ENCODE data around the gene FTO. TPM values are rescaled to one million over a fixed set of nuclear protein-coding genes. Genes with fewer than 3 reads are reported as not detected.

Gene FTO
- total and polyA plus RNA-seq, 7 experiments from 2014 or later: 47.2 to 104 (median 58.3) TPM

GRCh38 chr16:53732296-53732929 lies 28.5 kb downstream of the FTO start:
- Mint-ChIP-seq H3K27me3 (no peaks in the 10 kb centered on the region), H3K9me3 (peaks cover 0 to 3% (median 0%) of the 10 kb centered on the region in 11 donors), H3K27ac (no peak overlapping the region), H3K4me1 (peaks cover 0 to 61% (median 46%) of the 10 kb centered on the region in 7 donors), H3K36me3 (peaks cover 4 to 30% (median 4%) of the 10 kb centered on the region in 5 donors), H3K4me3 (no peak overlapping the region)
- CTCF ChIA-PET: no interaction called here
- intact Hi-C loops (cut with micrococcal nuclease): no loop called here
- POLR2A ChIA-PET: no interaction called here
- no peaks in the 10 kb centered on the region for H3K4me1 ChIP-seq (ENCODE audit: control insufficient read depth in 2 of 2, insufficient read depth in 2 of 2, low read length in 2 of 2)
- DNase-seq: no peak
- no peaks in the 10 kb centered on the region for H3K27me3 ChIP-seq (ENCODE audit: control insufficient read depth in 2 of 2, insufficient read depth in 2 of 2, low read length in 2 of 2)
- no peaks in the 10 kb centered on the region for H3K36me3 ChIP-seq (ENCODE audit: control insufficient read depth in 2 of 3, insufficient read depth in 3 of 3, low read length in 3 of 3)
- H3K27ac ChIP-seq (ENCODE audit: low read depth, low read length): no peak overlapping the region
- ATAC-seq: no peak
- H3K4me3 ChIP-seq (ENCODE audit: low read length): no peak overlapping the region
- H3K9me3 ChIP-seq (ENCODE audit: control insufficient read depth in 2 of 3, low read length in 3 of 3): no peaks in the 10 kb centered on the region

- Mint-ChIP-seq H3K4me1 (peaks cover 0 to 54% (median 41%) of the 10 kb centered on the region in 7 donors), H3K36me3 (peaks cover 0 to 17% (median under 1%) of the 10 kb centered on the region in 5 donors), H3K27ac (peak overlapping the region in 1 of 9 donors; percentile 37), H3K27me3 (no peaks in the 10 kb centered on the region), H3K9me3 (peaks cover 0 to 3% (median 0%) of the 10 kb centered on the region in 11 donors), H3K4me3 (no peak overlapping the region)
- Histone ChIP-seq H3K4me3 (ENCODE audit: low read length) (no peak overlapping the region), H3K36me3 (ENCODE audit: control insufficient read depth in 2 of 3, insufficient read depth in 3 of 3, low read length in 3 of 3) (no peaks in the 10 kb centered on the region), H3K4me1 (ENCODE audit: control insufficient read depth in 2 of 2, insufficient read depth in 2 of 2, low read length in 2 of 2) (no peaks in the 10 kb centered on the region), H3K9me3 (ENCODE audit: control insufficient read depth in 2 of 3, low read length in 3 of 3) (no peaks in the 10 kb centered on the region), H3K27me3 (ENCODE audit: control insufficient read depth in 2 of 2, insufficient read depth in 2 of 2, low read length in 2 of 2) (no peaks in the 10 kb centered on the region), H3K27ac (ENCODE audit: low read depth, low read length) (no peak overlapping the region)
- CTCF ChIA-PET: no interaction called here
- DNase-seq (no peak), ATAC-seq (no peak)
- intact Hi-C loops (cut with micrococcal nuclease): no loop called here
- POLR2A ChIA-PET: interaction anchor here (1.0 kb wide), 1 partner anchor 34 kb away, joined by 3 read pairs; no protein-coding TSS in a partner anchor
Measured at GRCh38 chr16:53734908-53735307, 31.0 kb downstream of the FTO start.

GRCh38 chr16:53736297-53736696 lies 32.3 kb downstream of the FTO start:
- Histone ChIP-seq H3K9me3 (ENCODE audit: control insufficient read depth in 2 of 3, low read length in 3 of 3) (no peaks in the 10 kb centered on the region), H3K36me3 (ENCODE audit: control insufficient read depth in 2 of 3, insufficient read depth in 3 of 3, low read length in 3 of 3) (no peaks in the 10 kb centered on the region), H3K4me1 (ENCODE audit: control insufficient read depth in 2 of 2, insufficient read depth in 2 of 2, low read length in 2 of 2) (no peaks in the 10 kb centered on the region), H3K27ac (ENCODE audit: low read depth, low read length) (no peak overlapping the region), H3K4me3 (ENCODE audit: low read length) (no peak overlapping the region), H3K27me3 (ENCODE audit: control insufficient read depth in 2 of 2, insufficient read depth in 2 of 2, low read length in 2 of 2) (no peaks in the 10 kb centered on the region)
- POLR2A ChIA-PET: interaction anchor here (0.6 kb wide), 1 partner anchor 217 kb away, joined by 4 read pairs; no protein-coding TSS in a partner anchor
- Mint-ChIP-seq H3K27me3 (no peaks in the 10 kb centered on the region), H3K4me3 (no peak overlapping the region), H3K27ac (peak overlapping the region in 2 of 9 donors; percentile 24 to 58), H3K4me1 (peaks cover 0 to 51% (median 40%) of the 10 kb centered on the region in 7 donors), H3K36me3 (peaks cover 0 to 21% (median 0%) of the 10 kb centered on the region in 5 donors), H3K9me3 (peaks cover 0 to 3% (median 0%) of the 10 kb centered on the region in 11 donors)
- intact Hi-C loops (cut with micrococcal nuclease): no loop called here
- CTCF ChIA-PET: no interaction called here
- DNase-seq: no peak
- ATAC-seq: no peak

- Histone ChIP-seq H3K27me3 (ENCODE audit: control insufficient read depth in 2 of 2, insufficient read depth in 2 of 2, low read length in 2 of 2) (no peaks in the 10 kb centered on the region), H3K27ac (ENCODE audit: low read depth, low read length) (no peak overlapping the region), H3K4me3 (ENCODE audit: low read length) (no peak overlapping the region), H3K9me3 (ENCODE audit: control insufficient read depth in 2 of 3, low read length in 3 of 3) (no peaks in the 10 kb centered on the region), H3K36me3 (ENCODE audit: control insufficient read depth in 2 of 3, insufficient read depth in 3 of 3, low read length in 3 of 3) (no peaks in the 10 kb centered on the region), H3K4me1 (ENCODE audit: control insufficient read depth in 2 of 2, insufficient read depth in 2 of 2, low read length in 2 of 2) (no peaks in the 10 kb centered on the region)
- Mint-ChIP-seq H3K4me1 (peaks cover 0 to 46% (median 39%) of the 10 kb centered on the region in 7 donors), H3K27ac (no peak overlapping the region), H3K9me3 (peaks cover 0 to 3% (median 0%) of the 10 kb centered on the region in 11 donors), H3K27me3 (no peaks in the 10 kb centered on the region), H3K36me3 (peaks cover 0 to 18% (median 0%) of the 10 kb centered on the region in 5 donors), H3K4me3 (no peak overlapping the region)
- ChIA-PET CTCF (no interaction called here), POLR2A (no interaction called here)
- no peak for DNase-seq
- no peak for ATAC-seq
- intact Hi-C loops (cut with micrococcal nuclease): no loop called here
Measured at GRCh38 chr16:53737552-53737951, 33.6 kb downstream of the FTO start.

- H3K27me3 Mint-ChIP-seq: no peaks in the 10 kb centered on the region
- H3K27ac ChIP-seq (ENCODE audit: low read depth, low read length): no peak overlapping the region
- peaks cover 0 to 10% (median 1%) of the 10 kb centered on the region in 5 donors for H3K36me3 Mint-ChIP-seq
- ChIA-PET CTCF (no interaction called here), POLR2A (no interaction called here)
- H3K4me1 ChIP-seq (ENCODE audit: control insufficient read depth in 2 of 2, insufficient read depth in 2 of 2, low read length in 2 of 2): peaks cover 12 to 16% of the 10 kb centered on the region in 2 donors
- intact Hi-C loops (cut with micrococcal nuclease): no loop called here
- ATAC-seq: no peak
- H3K9me3 ChIP-seq (ENCODE audit: control insufficient read depth in 2 of 3, low read length in 3 of 3): no peaks in the 10 kb centered on the region
- no peaks in the 10 kb centered on the region for H3K36me3 ChIP-seq (ENCODE audit: control insufficient read depth in 2 of 3, insufficient read depth in 3 of 3, low read length in 3 of 3)
- H3K27ac Mint-ChIP-seq: no peak overlapping the region
- H3K4me3 Mint-ChIP-seq: no peak overlapping the region
- no peaks in the 10 kb centered on the region for H3K27me3 ChIP-seq (ENCODE audit: control insufficient read depth in 2 of 2, insufficient read depth in 2 of 2, low read length in 2 of 2)
- peaks cover 0 to 3% (median 0%) of the 10 kb centered on the region in 11 donors for H3K9me3 Mint-ChIP-seq
- H3K4me1 Mint-ChIP-seq: peaks cover 17 to 54% (median 42%) of the 10 kb centered on the region in 7 donors
- H3K4me3 ChIP-seq (ENCODE audit: low read length): no peak overlapping the region
- DNase-seq: no peak
Measured at GRCh38 chr16:53740476-53740875, 36.5 kb downstream of the FTO start.

- no peak for DNase-seq
- Mint-ChIP-seq H3K27me3 (no peaks in the 10 kb centered on the region), H3K4me1 (peaks cover 21 to 54% (median 43%) of the 10 kb centered on the region in 7 donors), H3K27ac (peak overlapping the region in 1 of 9 donors; percentile 21), H3K9me3 (peaks cover 0 to 3% (median 0%) of the 10 kb centered on the region in 11 donors), H3K36me3 (peaks cover 0 to 7% (median 1%) of the 10 kb centered on the region in 5 donors), H3K4me3 (no peak overlapping the region)
- Histone ChIP-seq H3K27me3 (ENCODE audit: control insufficient read depth in 2 of 2, insufficient read depth in 2 of 2, low read length in 2 of 2) (no peaks in the 10 kb centered on the region), H3K4me1 (ENCODE audit: control insufficient read depth in 2 of 2, insufficient read depth in 2 of 2, low read length in 2 of 2) (peaks cover 15 to 16% of the 10 kb centered on the region in 2 donors), H3K9me3 (ENCODE audit: control insufficient read depth in 2 of 3, low read length in 3 of 3) (no peaks in the 10 kb centered on the region), H3K27ac (ENCODE audit: low read depth, low read length) (no peak overlapping the region), H3K4me3 (ENCODE audit: low read length) (no peak overlapping the region), H3K36me3 (ENCODE audit: control insufficient read depth in 2 of 3, insufficient read depth in 3 of 3, low read length in 3 of 3) (no peaks in the 10 kb centered on the region)
- ATAC-seq: no peak
- CTCF ChIA-PET: interaction anchor here (1.5 kb wide), 1 partner anchor 82 kb away, joined by 5 read pairs; no protein-coding TSS in a partner anchor
- POLR2A ChIA-PET: no interaction called here
- intact Hi-C loops (cut with micrococcal nuclease): no loop called here
Measured at GRCh38 chr16:53740933-53741531, 37.1 kb downstream of the FTO start.

Data from naive thymus-derived CD4-positive, alpha-beta T cell (primary cell).